Mononuclear cell (primary cell): ENCODE results near the gene IGF2R. TPM values are rescaled to one million over a fixed set of nuclear protein-coding genes. Genes with fewer than 3 reads are reported as not detected.
"Not testable (repeated sequence)": the region's sequence is repeated elsewhere in the genome, so short reads cannot be mapped to it uniquely, and the experiment has no call there.

Experiments used
- H3K27me3 ChIP-seq: 2 replicates; pipeline ENCODE4 v1.6.0; 2011; ENCODE audit warnings: low read length, control low read depth; ENCODE audit not compliant: insufficient read depth
- H3K4me1 ChIP-seq: 2 replicates; pipeline ENCODE4 v1.5.1; 2011; ENCODE audit warnings: mild to moderate bottlenecking, low read length, control low read depth; ENCODE audit not compliant: insufficient read depth
- H3K4me3 ChIP-seq: 2 replicates; pipeline ENCODE4 v1.5.1; 2011; ENCODE audit warnings: mild to moderate bottlenecking, low read length, moderate library complexity
- H3K9me3 ChIP-seq: 2 replicates; pipeline ENCODE4 v1.5.1; 2011; ENCODE audit warnings: low read depth, mild to moderate bottlenecking, control low read depth, low read length
- total RNA-seq: library from RNA; depleted of rRNA; stranded (reverse); fragments of >200 nt; gene quantifications from one replicate; pipeline ENCODE4 v1.2.3, GENCODE V29; 2012

IGF2R gene
- total RNA-seq, 1 donor, result 49.3 TPM

DNA sequence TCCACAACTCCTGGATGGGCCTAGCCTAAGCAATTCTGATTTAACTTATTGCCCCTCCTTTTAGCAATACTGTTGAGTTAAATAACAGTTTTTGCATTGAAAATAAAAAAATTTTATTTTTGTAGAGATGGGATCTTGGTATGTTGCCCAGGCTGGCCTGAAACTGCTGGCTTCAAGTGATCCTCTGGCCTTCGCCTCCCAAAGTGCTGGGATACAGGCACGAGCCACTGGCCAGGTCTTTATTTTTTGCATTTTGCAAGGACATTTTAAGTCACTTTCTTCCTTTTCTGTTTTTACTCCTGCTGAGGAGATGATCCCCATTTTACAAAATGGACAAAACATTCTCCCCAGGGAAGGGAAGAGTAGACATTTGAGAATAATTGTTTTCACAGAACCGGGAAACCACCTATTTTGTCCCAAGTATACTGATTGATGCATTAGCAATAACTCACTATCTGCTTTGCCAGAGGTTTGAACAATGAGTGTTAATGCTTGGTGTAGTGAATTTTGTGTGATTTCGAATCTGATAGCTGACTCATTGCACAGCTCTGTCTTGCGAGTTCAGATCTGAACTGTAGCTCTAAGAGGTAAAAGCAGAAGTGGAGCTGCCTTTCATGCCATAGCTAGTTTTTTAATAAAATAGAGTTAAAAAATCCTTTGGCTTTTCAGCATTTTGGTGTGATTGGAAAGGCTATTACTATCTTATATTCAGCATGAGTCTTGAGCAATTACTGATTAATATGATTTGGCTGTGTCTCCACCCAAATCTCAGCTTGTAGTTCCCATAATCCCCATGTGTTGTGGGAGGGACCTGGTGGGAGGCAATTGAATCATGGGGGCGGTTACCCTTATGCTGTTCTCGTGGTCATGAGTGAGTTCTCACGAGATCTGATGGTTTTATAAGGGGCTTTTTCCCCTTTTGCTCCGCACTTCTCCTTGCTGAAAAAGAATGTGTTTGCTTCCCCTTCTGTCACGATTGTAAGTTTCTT lies 20.9 kb downstream of the IGF2R start:
- H3K9me3 ChIP-seq, result peaks cover 6% of the 10 kb centered on the region
- H3K27me3 ChIP-seq, result no peaks in the 10 kb centered on the region
- H3K4me1 ChIP-seq, result peaks cover 59% of the 10 kb centered on the region
- H3K4me3 ChIP-seq, result no peak overlapping the region

DNA sequence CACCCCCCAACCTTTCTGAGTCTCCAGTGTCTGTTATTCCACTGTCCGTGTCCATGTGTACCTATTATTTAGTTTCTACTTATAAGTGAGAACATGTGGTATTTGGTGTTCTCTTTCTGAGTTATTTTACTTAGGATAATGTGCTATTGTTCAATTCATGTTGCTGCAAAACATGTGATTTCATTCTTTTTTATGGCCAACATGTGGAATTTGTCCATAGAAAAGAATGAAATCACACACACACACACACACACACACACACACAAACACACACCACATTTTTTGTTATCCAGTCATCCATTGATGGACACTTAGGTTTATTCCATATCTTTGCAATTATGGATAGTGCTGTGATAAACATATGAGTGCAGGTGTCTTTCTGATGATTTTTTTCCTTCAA lies 23.5 kb downstream of the IGF2R start:
- no peak overlapping the region for H3K4me3 ChIP-seq
- H3K4me1 ChIP-seq, result peaks cover 42% of the 10 kb centered on the region
- no peaks in the 10 kb centered on the region for H3K27me3 ChIP-seq
- peaks cover 10% of the 10 kb centered on the region for H3K9me3 ChIP-seq

- peaks cover 10% of the 10 kb centered on the region for H3K9me3 ChIP-seq
- H3K4me3 ChIP-seq, result no peak overlapping the region
- no peaks in the 10 kb centered on the region for H3K27me3 ChIP-seq
- H3K4me1 ChIP-seq, result peaks cover 17% of the 10 kb centered on the region
These were observed 26.5 kb downstream of the IGF2R start for GRCh38 chr6:159995405-159995804.

GRCh38 chr6:159996087-159996622 lies 27.3 kb downstream of the IGF2R start:
- Histone ChIP-seq H3K27me3 (no peaks in the 10 kb centered on the region), H3K9me3 (peaks cover 10% of the 10 kb centered on the region), H3K4me1 (peaks cover 13% of the 10 kb centered on the region), H3K4me3 (no peak overlapping the region)

GRCh38 chr6:159996626-159997497 lies 28.0 kb downstream of the IGF2R start:
- H3K4me1 ChIP-seq, result peaks cover 13% of the 10 kb centered on the region
- no peaks in the 10 kb centered on the region for H3K27me3 ChIP-seq
- H3K9me3 ChIP-seq, result peaks cover 10% of the 10 kb centered on the region
- no peak overlapping the region for H3K4me3 ChIP-seq

- Histone ChIP-seq H3K9me3 (peaks cover 10% of the 10 kb centered on the region), H3K4me1 (peaks cover 13% of the 10 kb centered on the region), H3K27me3 (no peaks in the 10 kb centered on the region), H3K4me3 (no peak overlapping the region)
These were observed 28.7 kb downstream of the IGF2R start for GRCh38 chr6:159997498-159998101.

DNA sequence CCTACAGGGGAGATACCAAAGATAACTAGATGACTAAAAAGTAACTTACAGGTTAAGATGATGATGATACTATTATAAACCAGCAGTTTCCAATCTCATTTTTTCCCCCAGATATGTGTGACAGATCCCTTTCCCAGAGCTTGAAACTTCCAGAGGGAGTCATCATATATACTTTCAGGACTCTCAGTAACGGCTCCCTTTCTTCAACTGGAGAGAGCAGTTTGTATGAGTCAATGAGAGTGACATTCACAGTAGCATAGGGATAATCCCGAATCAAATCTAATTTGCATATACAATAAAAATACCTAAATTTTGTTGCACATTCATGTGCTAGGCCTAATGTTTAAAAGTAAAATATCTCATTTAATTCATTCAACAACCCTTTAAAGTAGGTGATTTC lies 29.7 kb downstream of the IGF2R start:
- peaks cover 5% of the 10 kb centered on the region for H3K4me1 ChIP-seq

DNA sequence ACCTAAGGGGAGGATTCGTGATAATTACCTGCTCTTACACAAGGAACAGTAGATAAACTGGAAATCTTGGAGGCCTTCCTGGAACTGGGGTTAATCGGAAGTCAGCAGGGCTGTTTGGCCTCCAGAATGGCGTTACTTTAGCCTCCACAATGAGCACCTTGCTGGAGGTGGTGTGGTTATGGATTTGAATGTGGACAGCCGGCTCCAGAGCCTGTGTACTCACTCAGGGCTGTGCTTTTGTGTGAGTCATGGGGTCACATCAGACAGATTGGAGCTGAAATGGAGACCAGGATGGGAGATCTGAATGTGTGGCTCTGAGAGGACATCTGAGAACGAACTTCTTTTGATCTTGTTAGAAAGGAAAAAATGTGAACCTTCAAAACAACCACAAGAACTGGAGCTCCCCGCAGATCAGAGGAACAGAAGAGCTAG lies 30.4 kb downstream of the IGF2R start:
- Histone ChIP-seq H3K4me1 (peaks cover 4% of the 10 kb centered on the region), H3K9me3 (peaks cover 9% of the 10 kb centered on the region), H3K27me3 (no peaks in the 10 kb centered on the region), H3K4me3 (no peak overlapping the region)

More for the DNA sequence above, 29.7 kb downstream of the IGF2R start:
- Histone ChIP-seq H3K27me3 (no peaks in the 10 kb centered on the region), H3K9me3 (peaks cover 10% of the 10 kb centered on the region), H3K4me3 (no peak overlapping the region)

DNA sequence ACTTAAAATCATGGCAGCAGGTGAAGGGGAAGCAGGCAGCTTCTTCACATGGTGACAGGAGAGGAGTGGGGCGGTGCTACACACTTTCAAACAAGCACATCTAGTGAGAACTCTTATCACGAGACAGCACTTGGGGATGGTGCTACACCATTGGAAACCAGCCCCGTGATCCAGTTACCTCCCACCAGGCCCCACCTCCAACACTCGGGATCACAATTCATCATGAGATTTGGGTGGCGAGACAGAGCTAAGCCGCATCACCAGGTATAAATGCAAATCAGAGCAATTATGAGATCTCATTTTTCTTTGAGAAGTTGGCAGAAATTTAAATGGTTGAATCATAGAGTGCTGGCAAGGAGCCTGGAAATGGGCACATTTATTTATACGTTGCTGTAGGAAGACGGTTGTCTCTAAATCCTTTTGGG lies 31.4 kb downstream of the IGF2R start:
- Histone ChIP-seq H3K27me3 (no peaks in the 10 kb centered on the region), H3K4me3 (no peak overlapping the region), H3K4me1 (peaks cover 10% of the 10 kb centered on the region), H3K9me3 (no peaks in the 10 kb centered on the region)

DNA sequence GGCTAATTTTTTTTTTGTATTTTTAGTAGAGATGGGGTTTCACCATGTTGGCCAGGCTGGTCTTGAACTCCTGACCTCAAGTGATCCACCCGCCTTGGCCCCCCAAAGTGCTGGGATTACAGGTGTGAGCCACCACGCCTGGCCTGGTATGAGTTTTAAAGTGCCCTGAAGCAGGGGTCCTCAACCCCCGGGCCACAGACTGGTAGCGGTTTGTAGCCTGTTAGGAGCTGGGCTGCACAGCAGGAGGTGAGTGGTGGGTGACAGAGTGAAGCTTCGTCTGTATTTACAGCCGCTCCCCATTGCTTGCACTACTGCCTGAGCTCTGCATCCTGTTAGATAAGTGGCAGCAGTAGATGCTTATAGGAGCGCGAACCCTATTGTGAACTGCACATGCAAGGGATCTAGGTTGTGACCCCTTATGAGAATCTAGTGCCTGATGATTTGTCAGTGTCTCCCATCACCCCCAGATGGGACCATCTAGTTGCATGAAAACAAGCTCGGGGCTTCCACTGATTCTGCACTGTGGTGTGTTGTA lies 32.1 kb downstream of the IGF2R start:
- not testable (repeated sequence) for H3K27me3 ChIP-seq, H3K9me3 ChIP-seq, H3K4me3 ChIP-seq
- H3K4me1 ChIP-seq, result peaks cover 12% of the 10 kb centered on the region

DNA sequence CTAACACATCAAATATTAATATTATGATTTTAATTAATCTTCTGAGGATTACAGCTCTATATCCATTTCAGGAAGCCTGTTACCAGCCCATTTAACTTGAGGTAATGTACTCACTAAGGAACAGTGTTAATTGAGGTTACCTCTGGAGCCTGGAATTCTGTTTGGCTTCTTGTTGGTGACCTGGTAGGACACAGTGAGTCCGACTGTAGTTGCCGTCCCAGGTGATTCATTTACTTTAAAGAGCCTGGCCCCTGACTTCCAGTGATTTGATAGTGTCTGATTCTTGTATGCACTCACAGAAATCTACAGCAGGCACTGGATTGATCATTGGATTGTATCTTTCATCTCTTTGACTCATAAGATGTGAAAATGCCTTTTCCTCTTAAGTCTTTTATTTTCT lies 34.0 kb downstream of the IGF2R start:
- Histone ChIP-seq H3K9me3 (no peaks in the 10 kb centered on the region), H3K4me1 (peaks cover 12% of the 10 kb centered on the region), H3K27me3 (no peaks in the 10 kb centered on the region)

DNA sequence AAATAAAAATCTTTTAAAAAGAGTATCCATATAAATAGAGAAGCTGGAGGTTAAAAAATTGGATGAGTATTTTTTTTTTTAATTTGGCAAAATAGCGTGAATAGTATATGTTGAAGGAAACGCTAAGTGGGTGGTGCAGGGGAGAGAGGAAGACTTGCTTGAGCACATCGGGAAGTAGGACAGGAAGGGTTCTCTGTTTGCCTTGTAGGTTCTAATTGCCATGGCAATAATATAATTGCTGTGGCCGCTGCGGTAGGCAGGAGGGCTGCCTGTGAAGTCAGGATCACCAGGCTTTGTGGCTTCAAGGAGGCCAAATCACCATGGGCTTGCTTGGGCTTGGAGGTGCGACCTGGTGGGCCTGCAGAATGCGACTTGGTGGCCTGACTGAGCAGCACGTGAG lies 35.1 kb downstream of the IGF2R start:
- Histone ChIP-seq H3K4me3 (no peak overlapping the region), H3K4me1 (peaks cover 12% of the 10 kb centered on the region), H3K9me3 (no peaks in the 10 kb centered on the region), H3K27me3 (no peaks in the 10 kb centered on the region)

More for the DNA sequence above, 34.0 kb downstream of the IGF2R start:
- H3K4me3 ChIP-seq, result no peak overlapping the region

DNA sequence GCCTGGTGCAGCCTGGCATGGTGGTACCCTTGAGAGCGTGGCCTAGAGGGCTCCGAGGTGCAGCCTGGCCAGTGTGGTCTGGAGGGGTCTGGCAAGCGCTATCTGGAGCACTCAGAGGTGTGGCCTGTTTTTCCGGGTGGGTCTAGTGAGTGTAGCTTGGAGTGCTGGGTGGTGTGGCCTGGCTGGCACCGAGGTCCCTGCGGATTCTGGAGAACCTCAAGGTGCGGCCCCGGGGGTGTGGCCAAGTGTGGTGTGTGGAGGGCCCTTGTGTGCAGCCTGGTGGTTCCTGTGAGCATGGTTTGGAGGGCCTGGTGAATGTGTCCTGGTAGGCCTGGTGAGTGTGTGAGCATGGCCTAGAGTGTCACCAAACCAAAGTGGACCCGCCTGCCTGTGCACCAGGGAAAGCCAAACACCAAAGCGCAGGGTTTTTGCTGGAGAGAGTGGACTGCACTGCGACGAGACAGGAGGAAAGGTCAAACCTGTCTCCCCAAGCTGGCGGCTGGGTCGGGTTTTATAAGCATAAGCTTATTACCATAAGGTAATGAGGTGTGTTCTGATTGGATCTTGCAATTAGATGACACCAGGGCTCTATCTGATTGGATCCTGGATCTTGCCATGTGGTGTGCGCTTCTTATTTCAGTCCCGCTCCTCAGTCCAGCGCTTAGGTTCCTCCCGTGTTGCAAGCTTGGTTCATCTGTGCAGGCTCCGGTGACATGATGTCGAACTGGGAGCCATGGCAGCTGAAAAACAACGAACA lies 35.7 kb downstream of the IGF2R start:
- H3K9me3 ChIP-seq, result no peaks in the 10 kb centered on the region
- no peak overlapping the region for H3K4me3 ChIP-seq
- H3K27me3 ChIP-seq, result no peaks in the 10 kb centered on the region
- peaks cover 7% of the 10 kb centered on the region for H3K4me1 ChIP-seq

- Histone ChIP-seq H3K4me1 (peaks cover 7% of the 10 kb centered on the region), H3K27me3 (no peaks in the 10 kb centered on the region), H3K4me3 (no peak overlapping the region), H3K9me3 (no peaks in the 10 kb centered on the region)
These were observed 36.3 kb downstream of the IGF2R start for GRCh38 chr6:160005211-160005610.
